Measurements from ENCODE around the gene IL12A.

The IL12A gene

DNA sequence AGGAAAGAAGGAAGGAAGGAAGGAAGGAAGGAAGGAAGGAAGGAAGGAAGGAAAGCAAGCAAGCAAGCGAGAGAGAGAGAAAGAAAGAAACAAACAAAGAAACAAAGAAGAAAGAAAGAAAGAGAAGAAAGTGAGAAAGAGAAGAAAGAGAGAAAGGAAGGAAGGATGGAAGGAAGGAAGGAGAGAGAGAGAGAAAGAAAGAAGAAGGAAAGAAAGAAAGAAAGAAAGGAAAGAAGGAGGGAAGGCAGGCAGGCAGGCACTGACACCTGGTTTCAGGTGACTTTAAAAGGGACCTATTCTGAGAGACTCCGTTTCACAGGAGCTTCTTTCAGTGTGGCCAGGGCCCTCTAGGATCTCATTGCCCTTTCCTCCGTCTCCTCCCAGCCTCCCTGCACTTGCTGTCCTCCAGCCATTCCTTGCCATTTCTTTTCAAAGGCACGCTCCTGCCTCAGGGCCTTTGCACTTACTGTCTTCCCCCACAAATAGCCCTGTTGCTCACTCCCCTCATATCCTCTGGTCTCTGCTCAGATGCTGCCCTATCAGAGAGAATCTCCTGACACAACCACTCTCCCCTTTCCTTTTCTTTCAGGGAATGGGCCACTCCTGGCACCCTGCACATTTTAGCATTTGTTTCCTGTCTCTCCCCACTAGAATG is 31.5 kb downstream of the IL12A start:
- H3K27ac ChIP-seq: no peak overlapping the region
- no peak overlapping the region for H3K4me3 ChIP-seq

DNA sequence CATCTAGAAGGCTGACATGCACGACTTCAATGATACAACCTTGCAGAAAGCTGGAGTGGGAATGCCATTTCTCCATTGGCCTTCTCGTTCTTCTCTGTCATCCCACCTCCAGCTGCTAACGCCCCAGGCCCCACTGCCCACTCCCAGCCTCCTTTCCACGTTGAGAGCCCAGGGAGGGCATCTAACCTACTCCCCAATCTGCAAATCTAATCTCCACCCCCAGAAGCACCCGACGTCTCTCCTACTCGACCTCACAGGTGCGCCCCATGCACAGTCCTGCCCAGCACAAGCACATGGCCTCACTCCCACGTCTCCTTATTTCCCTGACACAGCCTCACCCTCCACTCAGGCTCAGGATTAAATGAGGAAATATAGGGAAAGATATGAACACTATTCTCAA is 33.4 kb downstream of the IL12A start:
- H3K27ac ChIP-seq: no peak overlapping the region
- no peak overlapping the region for H3K4me3 ChIP-seq

DNA sequence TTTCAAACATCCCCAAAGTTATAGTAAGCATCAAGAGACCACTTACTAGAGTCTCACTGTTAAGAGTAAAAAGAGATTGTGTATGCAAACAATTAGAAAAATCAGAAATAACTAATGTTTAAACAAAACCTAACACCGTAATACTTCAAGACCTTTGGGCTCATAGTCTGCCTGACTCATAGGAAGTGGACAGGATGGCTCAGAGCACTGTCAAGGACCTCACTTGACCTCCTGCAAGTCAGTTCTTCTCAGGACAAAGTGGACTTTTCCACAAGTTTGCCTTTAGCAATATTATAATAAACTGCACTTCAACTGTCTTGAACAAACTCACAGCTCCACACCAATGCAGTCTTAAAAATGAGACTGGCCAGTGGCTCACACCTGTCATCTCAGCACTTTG is 34.8 kb downstream of the IL12A start:
- H3K27ac ChIP-seq: no peak overlapping the region
- H3K4me3 ChIP-seq: no peak overlapping the region

DNA sequence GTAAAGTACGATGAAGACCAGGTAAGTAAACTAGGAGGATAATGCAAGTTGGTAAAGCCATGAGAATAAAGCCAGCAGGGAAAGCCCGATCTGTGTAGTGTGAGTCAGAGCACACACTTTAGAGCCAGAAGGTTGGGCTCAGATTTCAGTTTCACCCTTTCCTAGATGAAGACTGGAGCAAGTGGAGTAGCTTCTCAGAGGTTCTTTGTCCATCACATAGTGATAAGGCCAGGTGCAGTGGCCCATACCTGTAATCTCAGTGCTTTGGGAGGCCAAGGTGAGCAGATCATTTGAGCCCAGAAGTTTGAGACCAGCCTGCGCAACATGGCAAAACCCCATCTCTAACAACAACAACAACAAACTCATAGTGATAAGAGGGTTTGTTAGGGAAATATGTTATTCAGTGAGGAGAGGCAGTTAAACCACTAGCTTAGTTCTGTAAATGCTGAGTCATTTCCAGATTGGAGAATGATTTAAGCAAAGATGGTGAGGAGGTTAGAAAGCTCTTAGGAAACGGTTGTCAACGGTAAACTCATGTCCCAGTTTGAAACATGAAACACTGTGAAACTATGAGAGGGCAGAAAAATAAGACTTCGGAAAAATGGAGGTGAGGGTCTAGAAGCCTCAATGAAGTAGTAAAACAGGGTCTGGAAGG is 39.0 kb downstream of the IL12A start:
- Histone ChIP-seq H3K27ac (no peak overlapping the region), H3K4me3 (no peak overlapping the region)

DNA sequence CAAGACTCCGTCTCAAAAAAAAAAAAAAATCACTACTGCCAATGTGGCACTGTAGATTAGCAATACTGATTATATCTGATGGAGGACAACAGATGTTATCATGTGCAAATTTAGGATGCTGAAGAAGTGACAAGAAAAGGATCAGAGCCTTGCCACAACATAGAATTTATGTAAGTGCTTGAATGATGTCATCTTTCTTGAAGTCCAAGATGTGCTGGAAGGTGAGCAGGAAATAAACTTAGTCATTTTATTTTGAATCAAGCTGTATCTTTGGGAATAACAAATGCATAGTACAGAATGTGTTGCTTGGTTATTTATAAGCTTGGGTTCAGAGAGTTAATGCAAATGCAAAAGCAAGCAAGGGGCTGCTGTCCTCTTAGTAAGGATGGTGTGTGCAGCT is 47.1 kb downstream of the IL12A start:
- no peak overlapping the region for H3K27ac ChIP-seq
- H3K4me3 ChIP-seq: no peak overlapping the region

DNA sequence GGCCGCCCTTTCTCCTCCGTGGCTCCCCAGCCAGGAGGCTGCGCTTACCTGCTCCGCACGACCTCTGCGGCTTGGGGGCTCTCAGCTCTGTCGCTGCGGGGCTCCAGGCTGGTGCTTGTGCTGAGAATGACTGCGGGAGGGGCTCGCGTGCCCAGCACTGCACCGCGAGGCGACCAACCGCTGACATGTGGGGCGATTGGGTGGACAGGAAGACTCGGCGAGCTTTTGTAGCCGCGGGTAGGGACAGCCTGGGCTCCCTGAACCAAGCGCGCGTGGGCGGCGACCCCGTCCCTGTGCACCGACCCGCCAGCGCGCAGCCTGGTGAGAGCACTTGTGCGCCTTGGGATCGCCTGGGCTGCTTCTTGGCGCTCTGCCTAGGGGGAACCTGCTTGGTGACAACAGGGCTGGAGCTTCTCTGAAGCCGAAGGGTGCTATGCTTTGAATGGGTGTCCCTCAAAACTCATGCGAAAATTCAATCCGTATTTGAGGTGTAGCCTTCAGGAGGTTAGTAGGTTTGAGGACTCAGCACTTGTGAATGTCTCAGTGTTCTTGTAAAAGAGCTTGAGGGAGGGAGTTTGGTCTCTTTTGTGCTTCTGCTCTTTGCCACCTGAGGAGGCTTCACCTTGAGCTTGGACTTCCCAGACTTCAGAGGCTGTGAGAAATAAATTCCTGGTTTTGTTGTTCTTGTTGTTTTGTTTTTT is 50.4 kb downstream of the IL12A start:
- Histone ChIP-seq H3K27ac (no peak overlapping the region), H3K4me3 (peak overlapping the region in 3 of 7 experiments; percentile 7 to 17 (median 9))

DNA sequence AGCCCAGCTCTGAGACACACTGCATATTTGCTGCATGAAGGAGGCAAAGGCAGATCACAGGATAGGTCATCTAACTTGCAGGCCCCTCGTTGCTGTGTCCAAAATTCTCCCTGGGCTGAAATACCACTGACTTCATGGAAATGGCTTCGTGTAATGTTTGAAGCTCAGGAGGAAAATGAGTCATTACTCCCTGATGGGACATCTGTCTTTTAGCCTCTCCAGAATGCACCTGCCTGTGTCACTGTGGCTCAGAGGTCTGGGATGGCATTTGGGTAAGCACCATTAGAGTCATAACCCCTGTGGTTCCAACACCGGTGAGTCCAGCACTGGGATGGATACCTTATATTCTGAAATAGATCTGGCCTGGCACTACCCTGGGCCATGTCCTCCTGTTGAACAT is 51.5 kb downstream of the IL12A start:
- H3K4me3 ChIP-seq: no peak overlapping the region
- no peak overlapping the region for H3K27ac ChIP-seq

DNA sequence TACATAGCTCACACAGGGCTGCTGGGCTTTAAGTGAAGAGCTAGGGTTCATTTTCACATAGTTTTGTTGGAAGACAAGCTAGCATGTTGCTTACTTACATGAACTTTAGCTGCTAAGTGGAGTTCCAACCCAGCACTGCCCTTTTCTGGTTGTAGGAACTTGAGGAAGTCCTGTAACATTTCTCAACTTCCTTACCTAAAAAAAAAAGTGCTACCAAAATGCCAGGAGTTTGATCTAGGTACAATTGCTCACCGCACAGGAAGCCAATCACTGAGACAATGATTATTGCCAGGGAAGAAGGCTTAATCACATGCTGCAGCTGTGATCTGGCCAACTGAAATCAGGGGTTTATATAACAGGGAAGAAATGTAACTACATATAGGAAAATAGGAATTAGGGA is 52.8 kb downstream of the IL12A start:
- no peak overlapping the region for H3K27ac ChIP-seq
- no peak overlapping the region for H3K4me3 ChIP-seq

DNA sequence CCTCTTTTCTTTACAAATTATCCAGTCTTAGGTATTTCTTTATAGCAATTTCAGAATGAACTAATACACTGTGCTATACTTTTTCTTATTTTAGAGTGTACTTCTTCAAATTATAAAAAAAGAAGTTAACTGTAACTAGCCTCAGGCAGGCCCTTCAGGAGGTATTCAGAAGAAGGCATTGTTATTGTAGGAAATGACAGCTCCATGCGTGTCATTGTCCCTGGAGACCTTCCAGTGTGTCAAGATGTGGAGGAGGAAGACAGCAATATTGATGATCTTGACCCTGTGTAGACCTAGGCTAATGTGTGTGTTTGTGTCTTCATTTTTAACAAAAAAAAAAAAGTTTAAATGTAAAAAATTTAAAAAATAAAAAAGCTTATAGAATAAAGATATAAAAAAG is 55.5 kb downstream of the IL12A start:
- Histone ChIP-seq H3K27ac (no peak overlapping the region), H3K4me3 (no peak overlapping the region)
